ENCODE measurements around the gene TUBGCP5. TPM values are rescaled to one million over a fixed set of nuclear protein-coding genes. Genes with fewer than 3 reads are reported as not detected.

Gene TUBGCP5
- total RNA-seq, 1 donor from 2014 or later, result 19.1 TPM

DNA sequence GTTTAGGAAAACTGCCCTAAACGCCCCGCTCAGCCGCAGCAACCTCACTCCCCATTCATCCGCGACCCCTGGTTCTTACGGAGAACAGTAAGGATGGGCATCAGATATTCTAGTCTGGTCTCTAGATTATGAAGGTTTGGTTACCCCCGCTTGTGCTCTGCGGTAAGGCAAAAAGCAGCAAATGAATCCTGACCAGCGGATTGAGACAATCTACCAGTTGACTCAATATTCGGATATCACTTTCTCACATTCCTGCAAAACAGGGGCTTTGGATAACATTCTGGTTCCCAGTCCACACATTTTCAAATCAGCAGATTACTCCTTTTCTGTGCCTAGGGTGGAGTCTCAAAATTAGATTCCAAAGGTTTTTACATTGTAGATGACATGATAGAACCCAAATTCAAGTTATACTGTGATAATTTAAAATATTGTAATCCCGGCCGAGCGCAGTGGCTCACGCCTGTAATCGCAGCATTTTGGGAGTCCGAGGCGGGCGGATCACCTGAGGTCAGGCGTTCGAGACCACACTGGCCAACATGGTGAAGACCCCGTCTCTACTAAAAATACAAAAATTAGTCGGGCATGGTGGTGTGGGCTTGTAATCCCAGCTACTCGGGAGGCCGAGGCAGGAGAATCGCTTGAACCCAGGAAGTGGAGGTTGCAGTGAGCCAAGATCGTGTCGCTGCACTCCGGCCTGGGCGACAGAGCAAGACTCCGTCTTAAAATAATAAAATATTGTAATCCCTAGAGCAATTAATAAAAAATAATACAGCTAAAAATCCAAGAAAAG, 58.1 kb downstream of the TUBGCP5 start:
- no peaks in the 10 kb centered on the region for H3K27me3 Mint-ChIP-seq (ENCODE audit: unreplicated experiment)
- no peak for DNase-seq (ENCODE audit: extremely low spot score, unreplicated experiment)
- H3K27ac Mint-ChIP-seq (ENCODE audit: unreplicated experiment), result peak overlapping the region; percentile 45
- H3K9me3 Mint-ChIP-seq (ENCODE audit: unreplicated experiment), result no peaks in the 10 kb centered on the region
- TF ChIP-seq, protein P1, sequence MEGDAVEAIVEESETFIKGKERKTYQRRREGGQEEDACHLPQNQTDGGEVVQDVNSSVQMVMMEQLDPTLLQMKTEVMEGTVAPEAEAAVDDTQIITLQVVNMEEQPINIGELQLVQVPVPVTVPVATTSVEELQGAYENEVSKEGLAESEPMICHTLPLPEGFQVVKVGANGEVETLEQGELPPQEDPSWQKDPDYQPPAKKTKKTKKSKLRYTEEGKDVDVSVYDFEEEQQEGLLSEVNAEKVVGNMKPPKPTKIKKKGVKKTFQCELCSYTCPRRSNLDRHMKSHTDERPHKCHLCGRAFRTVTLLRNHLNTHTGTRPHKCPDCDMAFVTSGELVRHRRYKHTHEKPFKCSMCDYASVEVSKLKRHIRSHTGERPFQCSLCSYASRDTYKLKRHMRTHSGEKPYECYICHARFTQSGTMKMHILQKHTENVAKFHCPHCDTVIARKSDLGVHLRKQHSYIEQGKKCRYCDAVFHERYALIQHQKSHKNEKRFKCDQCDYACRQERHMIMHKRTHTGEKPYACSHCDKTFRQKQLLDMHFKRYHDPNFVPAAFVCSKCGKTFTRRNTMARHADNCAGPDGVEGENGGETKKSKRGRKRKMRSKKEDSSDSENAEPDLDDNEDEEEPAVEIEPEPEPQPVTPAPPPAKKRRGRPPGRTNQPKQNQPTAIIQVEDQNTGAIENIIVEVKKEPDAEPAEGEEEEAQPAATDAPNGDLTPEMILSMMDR (IDR thresholded peaks at IDR 0.05), result no peak
- peaks cover 14% of the 10 kb centered on the region for H3K4me1 Mint-ChIP-seq (ENCODE audit: unreplicated experiment)
- peak overlapping the region; percentile 78 for H3K4me3 Mint-ChIP-seq (ENCODE audit: unreplicated experiment)
- no peaks in the 10 kb centered on the region for H3K36me3 Mint-ChIP-seq (ENCODE audit: unreplicated experiment)

DNA sequence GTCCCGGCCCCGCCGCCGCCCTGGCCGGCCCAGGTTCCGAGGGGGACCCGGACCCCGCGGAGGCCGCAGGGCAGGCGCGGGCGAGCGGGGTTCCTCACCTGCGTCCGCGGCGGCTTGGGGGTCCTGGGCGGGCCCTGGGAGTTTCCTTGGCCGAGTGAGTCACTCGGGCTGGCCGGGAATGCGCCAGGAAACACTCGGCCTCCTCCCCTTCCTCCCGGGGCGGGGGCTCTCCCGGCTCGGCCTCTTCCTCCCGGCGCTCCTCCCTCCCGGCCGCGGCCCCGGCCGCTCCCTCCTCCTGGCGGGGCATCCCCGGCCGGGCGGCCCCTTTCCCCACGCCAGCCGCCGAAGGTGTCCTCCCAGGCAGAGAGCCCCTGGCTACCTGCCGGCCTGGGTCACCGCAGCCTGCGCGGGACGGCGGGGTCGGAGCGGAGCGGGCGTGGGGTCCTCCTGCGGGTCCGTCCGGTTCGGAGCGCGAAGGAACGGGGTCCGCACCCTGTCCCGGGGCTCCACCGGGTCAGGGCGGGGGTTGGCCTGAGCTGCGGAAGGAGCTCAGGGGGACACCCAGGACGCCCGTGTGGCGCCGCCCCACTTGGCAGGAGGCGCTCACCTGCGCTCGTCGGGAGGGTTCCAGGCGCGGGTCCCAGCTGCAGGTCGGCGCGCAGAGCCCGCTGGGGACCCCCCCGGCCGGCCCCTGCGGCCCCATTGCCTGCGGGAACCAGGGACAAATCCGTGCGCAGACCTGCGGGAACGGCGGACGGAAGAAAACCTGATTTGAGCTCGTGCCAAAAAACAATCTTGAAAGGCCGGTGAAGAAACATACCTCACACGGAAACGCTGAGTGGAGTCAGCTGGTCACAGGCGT, 58.9 kb downstream of the TUBGCP5 start, which contains the start of gene CYFIP1:
Gene CYFIP1, minus strand, starts transcription at position 180 of the 862 bp plus-strand sequence. CDS start 33,083 bp downstream, outside the sequence.
- H3K27ac Mint-ChIP-seq (ENCODE audit: unreplicated experiment), result peak within 1 kb of the TSS; percentile 76
- no peaks in the 10 kb centered on the region for H3K27me3 Mint-ChIP-seq (ENCODE audit: unreplicated experiment)
- peak; percentile 93 for DNase-seq (ENCODE audit: extremely low spot score, unreplicated experiment)
- TF ChIP-seq, protein P1 (IDR thresholded peaks at IDR 0.05), result no peak
- H3K36me3 Mint-ChIP-seq (ENCODE audit: unreplicated experiment), result no peaks in the 10 kb centered on the region
- H3K4me1 Mint-ChIP-seq (ENCODE audit: unreplicated experiment), result peaks cover 14% of the 10 kb centered on the region
- H3K4me3 Mint-ChIP-seq (ENCODE audit: unreplicated experiment), result peak within 1 kb of the TSS; percentile 98
- H3K9me3 Mint-ChIP-seq (ENCODE audit: unreplicated experiment), result no peaks in the 10 kb centered on the region

GRCh38 chr15:22979238-22980188, 59.9 kb downstream of the TUBGCP5 start:
- Mint-ChIP-seq H3K4me1 (ENCODE audit: unreplicated experiment) (peaks cover 17% of the 10 kb centered on the region), H3K36me3 (ENCODE audit: unreplicated experiment) (no peaks in the 10 kb centered on the region), H3K4me3 (ENCODE audit: unreplicated experiment) (peak overlapping the region; percentile 98), H3K9me3 (ENCODE audit: unreplicated experiment) (no peaks in the 10 kb centered on the region), H3K27me3 (ENCODE audit: unreplicated experiment) (no peaks in the 10 kb centered on the region), H3K27ac (ENCODE audit: unreplicated experiment) (peak overlapping the region; percentile 76)
- TF ChIP-seq, protein P1 (IDR thresholded peaks at IDR 0.05), result no peak
- no peak for DNase-seq (ENCODE audit: extremely low spot score, unreplicated experiment)

DNA sequence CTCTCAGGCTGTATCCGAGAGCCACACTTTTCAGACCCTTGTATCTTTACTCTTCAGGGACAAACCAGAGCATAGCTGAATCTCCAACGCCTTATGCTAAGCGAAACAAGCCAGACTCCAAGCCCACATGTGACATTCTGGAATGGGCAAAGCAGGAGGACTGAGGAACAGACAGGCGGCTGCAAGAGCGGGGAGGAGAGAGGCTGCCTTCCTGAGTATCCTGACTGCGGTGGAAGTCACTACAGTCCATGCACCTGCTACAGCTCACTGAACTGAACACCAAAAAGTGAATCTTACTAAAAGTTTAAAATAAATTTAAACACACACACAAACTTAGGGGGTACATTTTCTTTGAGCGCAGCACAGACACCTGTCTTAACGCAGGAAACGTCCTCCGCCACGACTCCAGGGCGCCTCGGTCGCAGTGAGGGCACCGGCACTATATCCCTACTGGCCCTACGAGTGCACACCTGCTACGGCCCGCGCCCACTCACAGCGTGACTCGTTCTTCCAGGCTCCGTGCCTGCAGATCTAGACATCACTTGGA, 60.6 kb downstream of the TUBGCP5 start:
- H3K27ac Mint-ChIP-seq (ENCODE audit: unreplicated experiment), result peak overlapping the region; percentile 76
- H3K36me3 Mint-ChIP-seq (ENCODE audit: unreplicated experiment), result no peaks in the 10 kb centered on the region
- H3K9me3 Mint-ChIP-seq (ENCODE audit: unreplicated experiment), result no peaks in the 10 kb centered on the region
- DNase-seq (ENCODE audit: extremely low spot score, unreplicated experiment), result no peak
- TF ChIP-seq, protein P1 (IDR thresholded peaks at IDR 0.05), result no peak
- peak overlapping the region; percentile 98 for H3K4me3 Mint-ChIP-seq (ENCODE audit: unreplicated experiment)
- H3K27me3 Mint-ChIP-seq (ENCODE audit: unreplicated experiment), result no peaks in the 10 kb centered on the region
- H3K4me1 Mint-ChIP-seq (ENCODE audit: unreplicated experiment), result peaks cover 17% of the 10 kb centered on the region

All from osteocyte (in vitro differentiated cells).